ENCODE data around the gene PLA2R1. TPM values are rescaled to one million over a fixed set of nuclear protein-coding genes. Genes with fewer than 3 reads are reported as not detected.

Gene PLA2R1
- total RNA-seq, 1 donor from 2014 or later, result 31.6 TPM

DNA sequence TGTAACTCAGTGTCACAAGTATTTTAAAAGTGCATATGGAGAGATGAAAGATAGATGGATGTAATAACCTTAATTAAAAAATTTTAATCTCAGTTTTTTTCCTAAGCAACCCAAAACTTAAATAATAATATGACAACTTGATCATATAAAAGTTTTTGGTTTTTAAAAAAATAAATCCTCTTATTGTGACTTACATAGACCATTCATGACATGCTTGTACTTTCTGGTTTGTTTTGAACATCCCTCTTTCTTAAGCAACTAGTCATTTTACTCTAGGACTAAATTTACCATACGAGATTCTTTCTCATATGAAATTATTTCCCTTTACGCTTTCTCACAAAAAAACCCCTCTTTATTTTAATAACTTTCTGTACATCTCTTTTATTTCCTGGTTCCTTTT is 6.5 kb upstream of the PLA2R1 start:
- DNase-seq (ENCODE audit: low spot score), result no peak
- intact Hi-C loops (cut with DNase I), result no loop called here
- no peak for ATAC-seq

DNA sequence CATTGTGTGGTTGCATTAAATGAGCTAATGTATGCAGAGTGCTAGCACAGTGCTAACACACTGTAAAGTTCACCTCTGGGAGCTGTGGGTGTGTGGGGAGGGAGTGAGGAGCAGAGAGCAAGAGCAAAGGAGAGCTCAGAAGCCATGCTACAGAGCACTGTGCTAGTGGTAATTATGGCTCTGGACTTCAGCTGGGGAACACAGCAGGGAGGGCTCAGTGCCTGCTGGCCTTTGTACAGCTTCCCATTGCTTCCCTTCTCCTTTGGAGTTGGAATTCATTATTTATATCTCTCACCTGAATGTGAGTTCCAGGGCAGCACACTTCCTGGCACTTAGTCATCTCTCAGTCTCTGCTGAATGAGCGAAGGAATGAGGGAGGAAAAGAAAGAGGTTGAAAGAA is 2.5 kb upstream of the PLA2R1 start:
- no peak for DNase-seq (ENCODE audit: low spot score)
- intact Hi-C loops (cut with DNase I), result no loop called here
- no peak for ATAC-seq

DNA sequence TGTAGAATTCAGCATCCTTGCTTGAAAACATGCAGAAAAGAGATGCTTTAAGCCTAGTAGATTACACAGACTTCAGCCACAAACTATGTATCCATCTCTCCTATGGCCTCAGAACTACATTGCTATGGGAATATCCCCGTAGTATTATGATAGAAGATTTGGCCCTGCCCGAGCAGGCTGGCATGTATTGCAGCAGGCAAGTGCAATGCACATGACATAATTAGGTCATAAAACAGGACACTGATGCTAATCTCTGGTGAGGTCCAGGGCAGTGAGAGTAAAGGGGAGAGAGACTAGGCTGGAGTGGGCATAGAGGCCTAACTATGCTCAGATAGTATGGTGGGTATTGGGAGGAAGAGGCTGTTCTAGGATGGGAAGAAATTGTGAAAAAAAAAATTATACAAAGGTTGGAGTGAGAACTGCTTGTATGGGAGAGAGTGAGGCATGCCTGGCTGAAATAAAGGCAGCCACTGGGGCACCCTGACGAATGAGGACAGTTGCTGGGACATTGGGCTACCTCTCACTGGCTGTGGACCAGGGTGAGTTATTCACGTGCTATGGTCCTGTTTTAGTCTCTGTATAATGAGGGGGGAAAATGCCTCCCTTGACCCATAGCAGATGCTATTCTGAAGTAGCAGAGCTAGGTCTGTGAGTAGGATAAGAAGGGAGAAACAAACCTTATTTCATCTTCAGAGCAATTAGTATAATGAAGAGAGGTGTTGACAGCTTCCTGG is 1.6 kb upstream of the PLA2R1 start:
- DNase-seq (ENCODE audit: low spot score) (no peak), ATAC-seq (no peak)
- intact Hi-C loops (cut with DNase I), result no loop called here

DNA sequence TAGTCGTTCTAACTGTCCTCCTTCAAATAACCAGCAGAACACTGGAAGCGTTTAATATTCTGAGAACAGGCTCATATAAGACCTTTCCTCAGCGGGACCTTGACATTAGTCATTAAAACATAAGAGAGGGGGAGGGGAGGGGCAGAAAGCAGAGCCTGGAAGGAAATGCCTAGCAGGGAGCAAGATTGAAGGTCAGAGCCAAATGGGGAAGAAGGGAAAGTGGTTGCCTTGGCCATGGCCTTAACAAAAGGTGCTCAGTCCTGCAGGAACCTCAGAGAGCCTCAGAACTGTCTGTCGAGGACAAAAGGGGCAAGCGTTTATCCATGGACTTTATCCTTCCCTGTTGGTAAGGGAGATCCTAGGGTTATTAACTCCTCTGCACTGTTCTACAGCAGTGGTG is 856 bp upstream of the PLA2R1 start:
- DNase-seq (ENCODE audit: low spot score) (no peak), ATAC-seq (peak; percentile 11)
- intact Hi-C loops (cut with DNase I), result no loop called here

DNA sequence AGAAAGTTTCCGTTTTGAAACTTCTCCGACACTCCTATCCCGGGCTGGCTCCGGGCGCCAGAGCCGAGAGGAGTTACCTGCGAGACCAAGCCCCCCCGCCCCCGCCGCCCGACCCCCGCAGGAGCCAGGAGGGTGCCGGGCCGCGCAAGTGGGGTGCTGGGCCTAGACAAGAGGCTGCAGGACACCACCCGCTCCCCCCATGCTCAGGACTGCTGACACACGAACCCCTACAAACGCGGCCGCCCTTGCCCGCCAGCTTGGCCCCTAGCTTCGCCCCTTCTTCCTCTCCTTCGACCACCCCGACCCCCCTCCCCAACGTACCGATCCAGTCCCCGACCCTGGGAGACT is 497 bp downstream of the PLA2R1 start:
- intact Hi-C loops (cut with DNase I), result no loop called here
- peak; percentile 29 for ATAC-seq
- DNase-seq (ENCODE audit: low spot score), result no peak

DNA sequence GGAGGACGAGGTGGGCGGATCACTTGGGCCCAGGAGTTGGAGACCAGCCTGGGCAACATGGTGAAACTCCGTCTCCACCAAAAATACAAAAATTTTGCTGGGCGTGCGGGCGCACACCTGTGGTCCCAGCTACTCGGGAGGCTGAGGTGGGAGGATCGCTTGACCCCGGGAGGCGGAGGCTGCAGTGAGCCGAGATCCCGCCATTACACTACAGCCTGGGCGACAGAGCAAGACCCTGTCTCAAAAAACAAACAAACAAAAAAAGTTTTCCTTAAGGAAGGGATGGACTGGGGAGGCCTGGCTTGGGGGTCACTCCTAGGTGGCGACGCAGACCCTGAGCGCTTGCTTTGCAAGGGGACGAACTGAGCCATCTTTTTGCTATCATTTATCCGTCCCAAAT is 882 bp downstream of the PLA2R1 start:
- DNase-seq (ENCODE audit: low spot score) (no peak), ATAC-seq (no peak)
- intact Hi-C loops (cut with DNase I), result no loop called here

DNA sequence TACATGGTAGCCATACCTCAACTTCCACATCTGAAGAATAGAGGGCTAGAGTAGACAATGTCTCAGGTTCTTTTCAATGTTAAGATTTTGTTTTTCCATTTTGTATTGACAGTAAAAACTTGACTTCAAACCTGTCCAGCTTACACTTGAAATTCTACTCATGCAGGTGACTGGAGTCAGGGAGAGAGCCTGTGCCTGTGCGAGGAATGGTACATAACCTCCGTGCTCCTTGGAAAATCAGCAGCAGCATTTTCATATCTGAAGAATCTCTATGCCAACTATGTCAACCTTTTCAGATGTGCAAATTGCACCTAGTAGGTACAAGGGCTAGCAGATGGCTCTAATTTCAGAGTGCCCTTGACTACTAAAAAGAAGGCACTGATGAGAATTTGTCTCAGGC is 2.1 kb downstream of the PLA2R1 start:
- ATAC-seq (no peak), DNase-seq (ENCODE audit: low spot score) (no peak)
- intact Hi-C loops (cut with DNase I), result no loop called here

DNA sequence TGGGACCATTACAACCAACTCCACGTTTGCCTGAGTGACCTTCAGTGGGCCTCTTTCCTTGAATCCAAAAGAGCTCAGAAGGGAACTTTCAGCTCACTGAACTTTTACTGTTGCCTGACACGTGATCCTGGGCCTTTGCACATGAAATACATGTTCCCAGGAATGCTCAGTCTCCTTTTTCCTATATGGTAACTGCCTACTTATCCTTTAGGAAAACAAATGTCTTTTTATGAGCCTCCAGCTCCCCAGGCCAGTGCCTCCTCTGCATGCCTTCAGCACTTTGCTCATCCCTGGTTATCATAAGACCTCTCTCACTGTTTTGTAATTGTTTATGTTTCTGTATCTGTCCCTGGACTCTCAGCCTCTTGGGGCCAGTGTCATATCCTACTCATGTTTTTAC is 5.1 kb downstream of the PLA2R1 start:
- DNase-seq (ENCODE audit: low spot score), result no peak
- intact Hi-C loops (cut with DNase I), result no loop called here
- no peak for ATAC-seq

DNA sequence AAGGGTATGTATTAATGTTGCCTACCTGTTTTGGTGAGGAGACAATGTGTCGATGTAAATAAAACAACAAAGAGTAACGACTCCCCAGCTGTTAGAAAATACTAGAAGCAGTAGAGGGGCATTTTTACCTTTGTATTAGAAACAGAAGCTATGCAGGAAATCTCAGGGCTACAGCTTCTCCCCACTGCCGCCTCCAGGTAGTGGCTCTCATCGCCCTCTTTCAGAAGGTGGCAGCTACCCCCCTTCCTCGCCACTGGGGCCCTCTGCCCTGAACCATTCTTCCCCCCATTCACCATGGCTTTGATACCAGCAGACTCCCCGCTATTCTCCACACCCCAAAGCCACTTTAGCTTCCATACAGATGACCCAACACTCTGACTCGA is 6.7 kb downstream of the PLA2R1 start:
- intact Hi-C loops (cut with DNase I), result no loop called here
- no peak for DNase-seq (ENCODE audit: low spot score)
- ATAC-seq, result no peak

DNA sequence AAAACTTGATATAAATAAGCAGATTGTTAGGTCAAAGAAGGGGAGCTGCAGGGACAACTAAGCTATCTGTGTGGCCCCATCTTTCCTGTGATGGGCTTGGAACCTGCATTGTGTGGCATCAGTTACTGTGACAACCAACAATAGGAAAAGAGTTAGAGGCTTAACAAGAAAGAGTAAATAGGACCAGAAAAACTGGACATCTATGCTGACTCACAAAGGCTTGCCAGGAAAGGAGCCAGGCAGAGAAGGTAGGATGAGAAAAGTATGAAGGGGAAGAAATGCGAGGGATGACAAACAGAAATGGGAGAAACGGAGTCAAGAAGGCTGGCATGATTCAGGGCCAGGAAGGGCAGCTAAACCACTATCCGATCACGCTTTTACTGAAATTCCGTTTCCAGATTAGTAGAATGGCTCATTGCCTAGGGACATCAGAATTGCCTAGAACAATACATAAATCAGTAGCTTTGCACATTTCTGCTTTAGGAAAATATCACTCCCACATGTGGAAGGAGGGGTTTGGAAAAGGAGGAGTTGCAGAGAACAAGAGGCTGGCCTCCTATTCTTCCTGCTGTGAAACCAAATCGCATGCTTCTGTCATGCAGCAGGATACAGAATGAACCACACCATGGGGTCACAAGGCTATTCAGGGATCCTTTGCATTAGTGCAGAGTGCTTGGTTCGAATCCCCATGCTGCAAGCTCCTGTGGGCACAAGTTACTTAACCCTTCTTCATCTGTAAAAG is 7.3 kb downstream of the PLA2R1 start:
- ATAC-seq, result peak; percentile 77
- DNase-seq (ENCODE audit: low spot score), result no peak
- intact Hi-C loops (cut with DNase I), result no loop called here

DNA sequence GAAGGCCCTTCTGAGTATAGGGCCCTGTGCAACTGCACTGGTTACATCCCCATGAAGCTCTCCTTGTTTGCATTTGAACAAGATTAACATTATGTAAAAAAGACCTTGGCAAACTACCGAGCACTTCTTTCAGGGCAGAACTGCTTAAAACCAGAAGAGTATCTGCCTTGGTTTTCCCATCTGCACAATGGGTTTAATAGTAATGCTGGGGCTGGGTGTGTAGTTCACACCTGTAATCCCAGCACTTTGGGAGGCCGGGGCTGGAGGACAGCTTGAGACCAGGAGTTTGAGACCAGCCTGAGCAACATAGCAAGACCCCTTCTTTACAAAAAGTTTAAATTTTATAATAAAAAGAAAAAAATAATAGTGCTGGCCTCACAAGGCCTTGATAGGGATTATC is 8.5 kb downstream of the PLA2R1 start:
- intact Hi-C loops (cut with DNase I), result no loop called here
- DNase-seq (ENCODE audit: low spot score), result no peak
- ATAC-seq, result no peak

DNA sequence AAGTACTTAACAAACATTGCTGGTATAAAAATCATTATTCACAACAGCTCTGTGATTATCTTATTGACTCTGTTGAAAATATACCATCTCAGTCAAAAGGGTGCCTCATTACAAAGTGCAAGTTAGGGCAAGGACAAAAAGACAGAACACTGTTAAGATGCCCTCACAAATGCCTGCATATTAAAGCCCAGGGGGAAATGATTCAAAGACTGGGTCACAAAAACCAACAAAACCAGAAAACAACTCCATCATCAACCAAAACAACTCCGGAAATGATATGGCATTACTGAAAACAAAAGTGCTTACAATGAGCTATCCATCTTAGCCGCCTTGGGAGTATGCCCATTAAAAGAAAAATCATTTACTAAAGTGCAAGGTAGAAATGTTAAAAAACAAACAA is 9.9 kb downstream of the PLA2R1 start:
- no peak for DNase-seq (ENCODE audit: low spot score)
- intact Hi-C loops (cut with DNase I), result no loop called here
- no peak for ATAC-seq

DNA sequence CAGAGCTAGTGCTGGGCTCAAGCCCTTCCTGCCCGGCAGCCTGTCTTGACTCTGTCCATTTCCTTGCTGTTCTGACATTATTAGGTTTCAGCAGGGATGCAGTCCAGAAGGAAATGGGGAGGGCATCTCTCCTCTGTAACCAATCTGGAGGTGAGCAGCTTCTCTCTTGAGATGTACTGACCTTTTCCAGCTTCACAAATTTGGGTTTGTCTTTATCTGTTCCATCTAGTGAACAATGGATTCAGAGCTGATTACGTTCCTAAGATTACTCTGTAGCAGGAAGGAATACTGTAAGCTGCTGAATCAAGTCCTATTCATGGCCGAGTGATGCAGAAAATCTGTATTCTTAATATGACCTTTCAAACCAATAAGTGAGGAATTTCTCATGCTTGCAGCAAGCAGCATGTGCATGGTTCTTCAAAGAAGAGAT is 11.0 kb downstream of the PLA2R1 start:
- intact Hi-C loops (cut with DNase I), result no loop called here
- ATAC-seq, result peak; percentile 45
- no peak for DNase-seq (ENCODE audit: low spot score)

DNA sequence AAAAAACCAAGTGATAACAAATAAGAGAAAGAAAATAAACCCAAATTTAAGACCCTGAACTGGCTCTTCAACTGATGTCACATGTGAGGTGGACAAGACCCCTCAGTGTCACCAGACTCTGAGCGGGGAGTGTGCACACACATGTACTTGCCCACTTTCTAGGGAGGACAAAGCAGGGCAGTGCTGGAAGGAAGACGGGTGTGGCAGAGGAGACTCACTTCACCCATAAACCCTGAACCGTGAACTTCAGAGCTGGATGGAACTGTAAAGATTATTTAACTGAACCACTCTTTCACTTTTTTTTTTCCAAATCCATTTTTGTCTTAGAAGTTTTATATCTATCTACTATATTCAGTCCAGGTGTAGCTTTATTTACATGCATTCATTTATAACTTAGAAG is 12.3 kb downstream of the PLA2R1 start:
- intact Hi-C loops (cut with DNase I), result no loop called here
- ATAC-seq, result no peak
- no peak for DNase-seq (ENCODE audit: low spot score)

DNA sequence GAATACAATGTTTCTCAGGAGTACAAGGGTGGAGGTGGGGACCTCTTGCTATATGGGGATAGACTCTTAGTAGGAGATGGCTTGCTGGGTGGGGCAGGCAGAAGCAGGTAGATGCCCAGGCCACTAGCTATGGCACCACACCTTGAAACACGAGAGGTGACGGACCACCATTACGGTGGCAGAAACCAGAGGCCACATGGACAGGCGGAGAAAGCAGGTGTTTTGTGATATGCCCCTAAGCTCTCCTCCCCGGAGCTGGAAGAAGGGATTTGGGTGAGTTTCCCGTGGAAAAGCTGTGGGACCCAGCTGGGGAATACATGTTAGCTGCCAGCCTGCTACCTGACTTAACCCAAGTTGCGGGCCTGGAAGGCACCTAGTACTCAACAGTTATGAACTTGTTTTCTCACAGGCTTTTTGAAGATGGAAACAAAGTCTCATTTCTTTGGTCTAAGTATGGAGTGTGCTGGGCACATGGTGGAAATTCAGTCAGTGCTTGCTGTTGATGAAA is 16.7 kb downstream of the PLA2R1 start:
- DNase-seq (ENCODE audit: low spot score) (no peak), ATAC-seq (no peak)
- intact Hi-C loops (cut with DNase I), result no loop called here

DNA sequence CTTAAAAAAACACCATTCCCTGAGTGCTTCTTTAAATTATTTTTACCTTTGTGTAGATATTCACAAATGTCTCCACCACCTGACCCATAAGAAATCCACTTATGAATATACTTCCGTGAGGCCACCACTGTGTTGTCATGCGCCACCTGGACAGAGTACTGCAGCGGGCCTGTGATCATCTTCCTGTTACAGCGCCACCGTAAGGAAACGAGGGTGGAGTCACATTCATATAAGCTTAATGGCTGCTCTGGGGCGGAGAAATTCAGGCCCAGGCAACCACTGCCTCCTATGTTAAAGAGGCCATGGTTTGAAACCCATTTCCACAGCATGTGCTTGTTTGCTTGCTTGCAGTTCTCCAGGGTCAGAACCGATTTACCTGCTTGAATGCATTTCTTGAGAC is 17.7 kb downstream of the PLA2R1 start:
- intact Hi-C loops (cut with DNase I), result no loop called here
- ATAC-seq (no peak), DNase-seq (ENCODE audit: low spot score) (no peak)

DNA sequence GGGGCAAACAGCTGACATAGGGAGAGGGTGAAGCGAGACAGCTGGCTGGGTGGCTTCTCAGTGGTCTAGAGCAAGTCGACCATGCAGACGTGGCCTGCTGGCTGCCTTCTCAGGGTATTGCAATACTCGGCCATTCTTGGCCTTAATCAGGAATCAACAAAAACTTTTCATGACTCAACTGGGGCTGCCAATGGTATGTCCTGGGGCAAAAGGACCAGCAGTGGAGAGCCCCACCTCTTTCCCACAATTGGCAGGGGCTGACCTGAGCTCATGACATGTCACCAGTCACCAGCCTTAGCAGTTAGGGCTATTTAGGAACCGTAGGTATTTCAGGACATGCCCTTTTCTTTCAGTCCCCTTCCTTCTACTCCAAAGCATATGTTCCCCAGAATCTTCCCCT is 19.1 kb downstream of the PLA2R1 start:
- DNase-seq (ENCODE audit: low spot score) (no peak), ATAC-seq (no peak)
- intact Hi-C loops (cut with DNase I), result no loop called here

DNA sequence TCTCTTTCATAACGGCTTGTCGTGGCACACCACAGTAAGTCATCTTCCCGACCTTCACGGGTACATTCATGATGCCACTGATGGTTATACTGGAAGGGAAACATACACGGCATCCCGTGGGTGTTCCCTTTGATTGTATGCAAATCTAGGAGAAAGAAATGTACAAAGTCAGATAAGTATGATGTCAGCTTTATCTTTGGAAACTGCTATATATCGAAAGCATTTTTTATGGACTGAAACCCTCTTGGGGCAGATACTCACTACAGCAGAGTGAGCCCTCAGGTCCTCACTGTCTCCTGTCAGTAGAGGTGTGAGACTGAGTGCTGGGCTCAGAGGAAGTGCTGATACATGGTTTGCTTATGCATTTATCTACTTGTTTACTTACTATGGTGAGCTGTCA is 20.4 kb downstream of the PLA2R1 start:
- intact Hi-C loops (cut with DNase I), result no loop called here
- no peak for DNase-seq (ENCODE audit: low spot score)
- ATAC-seq, result no peak

DNA sequence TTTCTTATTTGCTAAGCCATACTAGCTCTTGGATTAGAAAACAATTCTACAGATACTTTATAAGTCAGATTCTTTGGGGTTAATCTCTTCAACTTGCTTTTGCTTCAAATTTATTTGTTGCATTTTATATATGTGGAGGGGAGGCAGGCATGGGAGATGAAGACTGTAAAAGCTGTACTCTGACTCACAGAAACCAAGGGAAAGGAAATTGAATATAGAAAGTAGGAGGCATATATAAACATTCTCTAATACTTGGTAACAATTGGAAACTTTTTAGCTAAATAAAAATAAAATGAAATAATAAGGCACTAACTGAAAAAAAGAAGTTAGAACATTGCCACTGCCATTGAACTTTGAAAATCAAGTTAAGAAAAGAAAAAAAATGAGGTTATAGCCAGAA is 21.3 kb downstream of the PLA2R1 start:
- ATAC-seq (no peak), DNase-seq (ENCODE audit: low spot score) (no peak)
- intact Hi-C loops (cut with DNase I), result no loop called here

DNA sequence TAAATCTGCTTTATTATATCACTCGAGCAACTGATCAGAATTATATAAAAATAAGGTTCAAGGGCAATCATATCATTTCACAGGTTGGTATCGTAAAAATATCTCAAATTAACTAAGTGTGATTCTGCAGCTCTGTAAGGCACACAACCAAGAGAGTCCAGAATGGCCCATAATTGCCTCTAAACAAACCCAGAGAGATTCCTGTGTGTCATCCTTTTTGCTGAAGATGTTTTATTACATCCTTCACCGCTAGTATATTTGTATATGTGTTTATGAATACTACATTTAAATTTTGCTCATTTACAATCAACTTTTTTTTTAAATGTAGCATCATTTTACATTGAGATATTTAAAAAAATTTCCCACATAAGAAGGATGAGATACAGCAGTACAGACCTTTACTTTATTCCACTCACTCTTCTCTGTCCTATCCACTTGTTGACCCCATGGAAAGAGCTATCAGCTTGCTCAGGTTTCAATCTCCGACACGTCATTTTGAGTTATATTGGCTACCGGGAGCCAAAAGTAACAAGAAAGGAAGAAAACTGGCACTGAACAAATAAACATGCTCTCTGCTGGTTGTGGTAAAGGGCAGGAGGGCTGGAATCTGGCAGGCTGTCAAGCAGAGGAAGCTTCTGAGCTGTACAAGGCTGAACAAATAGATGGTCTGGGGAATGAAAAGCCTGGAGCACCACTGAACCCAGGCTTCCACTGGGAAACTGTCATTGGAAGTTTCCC is 23.1 kb downstream of the PLA2R1 start:
- no peak for DNase-seq (ENCODE audit: low spot score)
- ATAC-seq, result peak; percentile 71
- intact Hi-C loops (cut with DNase I), result no loop called here

All from sciatic nerve (tissue), 2 donors.